Endodermal cell (in vitro differentiated cells): Measurements from ENCODE around the gene RBM4. TPM values are rescaled to one million over a fixed set of nuclear protein-coding genes. Genes with fewer than 3 reads are reported as not detected.

ENCODE experiments used
- DNase-seq: peaks from one replicate; pipeline ENCODE4 v3.0.0-alpha.2; 2017
- H3K27ac ChIP-seq: 2 replicates; pipeline ENCODE4 v1.5.1; 2013; ENCODE audit warnings: mild to moderate bottlenecking, low read depth, low read length, moderate library complexity
- H3K27me3 ChIP-seq: 2 replicates; pipeline ENCODE4 v1.6.1; 2013; ENCODE audit warnings: mild to moderate bottlenecking, low read length, moderate library complexity; ENCODE audit not compliant: insufficient read depth, control insufficient read depth, poor library complexity, severe bottlenecking
- H3K36me3 ChIP-seq: 2 replicates; pipeline ENCODE4 v1.7.0; 2013; ENCODE audit warnings: mild to moderate bottlenecking, low read length, moderate library complexity; ENCODE audit not compliant: control insufficient read depth, insufficient read depth
- H3K4me1 ChIP-seq: one replicate; pipeline ENCODE4 v1.7.0; 2013; ENCODE audit warnings: low read length; ENCODE audit not compliant: control insufficient read depth, insufficient read depth
- H3K4me3 ChIP-seq: 2 replicates; pipeline ENCODE4 v1.5.1; 2013; ENCODE audit warnings: mild to moderate bottlenecking, low read length, moderate library complexity
- H3K9ac ChIP-seq: 2 replicates; pipeline ENCODE4 v1.6.1; 2013; ENCODE audit warnings: mild to moderate bottlenecking, low read length, moderate library complexity; ENCODE audit not compliant: poor library complexity, severe bottlenecking; ENCODE audit errors: extremely low read depth
- H3K9me3 ChIP-seq: 2 replicates; pipeline ENCODE4 v1.6.1; 2013; ENCODE audit warnings: mild to moderate bottlenecking, low read length, moderate library complexity; ENCODE audit not compliant: control insufficient read depth
- H3K27ac Mint-ChIP-seq: 2 replicates; pipeline ENCODE4 v1.8.0; 2020; ENCODE audit warnings: mixed read lengths
- H3K27me3 Mint-ChIP-seq: 2 replicates; pipeline ENCODE4 v1.8.0; 2021; ENCODE audit warnings: mild to moderate bottlenecking, mixed read lengths; ENCODE audit not compliant: insufficient read depth
- H3K36me3 Mint-ChIP-seq: 2 replicates; pipeline ENCODE4 v1.8.0; 2020; ENCODE audit warnings: low read depth, mixed read lengths
- H3K4me1 Mint-ChIP-seq: 2 replicates; pipeline ENCODE4 v1.8.0; 2020; ENCODE audit warnings: mixed read lengths
- H3K4me3 Mint-ChIP-seq: 2 replicates; pipeline ENCODE4 v1.8.0; 2020; ENCODE audit warnings: mild to moderate bottlenecking, moderate library complexity, mixed read lengths
- H3K9me3 Mint-ChIP-seq: 2 replicates; pipeline ENCODE4 v1.8.0; 2020; ENCODE audit warnings: mild to moderate bottlenecking, mixed read lengths
- WGBS, 2 experiments: methylation state at CpG; one replicate each; pipeline versions ENCODE4 v1.1.5 to v1.1.7; 2013; ENCODE audit warnings: missing lambda C conversion rate in 2 of 2, mixed read lengths in 1 of 2; ENCODE audit not compliant: insufficient coverage in 1 of 2, insufficient read length in 1 of 2; 5-methylcytosine and 5-hydroxymethylcytosine counted together
- total RNA-seq, 2 donors: library from RNA; stranded (reverse); fragmentation: NEBNext Ultra II Directional in 1 of 2; extraction: Animal tissue kit (Norgen Biotek cat#: 25700) in 1 of 2; gene quantifications; 2 replicates in 1 of 2; 3 replicates in 1 of 2; pipeline ENCODE4 v1.2.1, GENCODE V29; 2021
- TF ChIP-seq, protein P1 (sequence below): fragments of 200-600 bp; sonication (generic); conservative IDR thresholded peaks from 2 replicates; pipeline ENCODE4 v1.5.0; 2021; ENCODE audit warnings: antibody characterized with exemption, mild to moderate bottlenecking

The RBM4 gene
- total RNA-seq, 2 donors from 2014 or later, result 151 to 191 TPM

DNA sequence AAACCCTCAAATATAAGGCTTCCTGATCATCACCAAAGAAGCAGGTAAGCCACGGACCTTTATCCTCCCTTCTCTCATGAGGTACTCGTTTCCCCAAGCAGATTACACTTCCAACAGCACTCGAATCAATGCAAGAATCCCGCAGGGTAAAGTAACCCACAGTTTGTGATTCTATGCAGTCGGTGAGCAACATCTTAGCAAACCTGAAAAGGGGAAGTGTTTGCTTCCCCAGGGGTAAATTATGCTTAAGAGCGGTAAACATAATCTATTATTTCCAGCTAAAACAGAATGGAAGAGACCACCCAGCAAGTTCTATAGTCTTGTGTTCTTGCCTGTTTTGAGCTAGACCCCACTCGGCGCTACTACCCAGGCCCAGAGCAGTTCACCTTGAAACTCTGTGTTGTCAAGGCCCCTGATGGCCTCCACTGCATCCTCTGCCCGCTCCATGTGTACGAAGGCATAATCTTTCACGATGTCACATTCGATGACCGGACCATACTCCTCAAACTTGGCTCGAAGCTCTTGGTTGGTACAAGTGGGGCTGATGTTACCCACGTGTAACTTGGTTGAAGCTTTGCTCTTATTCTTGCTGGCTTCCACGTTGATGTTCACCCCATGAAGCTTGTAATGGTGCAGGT is 37.9 kb downstream of the RBM4 start:
- DNase-seq, result no peak
- Histone ChIP-seq H3K36me3 (peaks cover 26% of the 10 kb centered on the region), H3K27me3 (no peaks in the 10 kb centered on the region), H3K9ac (no peak overlapping the region), H3K27ac (no peak overlapping the region), H3K4me1 (no peaks in the 10 kb centered on the region), H3K9me3 (no peaks in the 10 kb centered on the region), H3K4me3 (peak overlapping the region; percentile 97)
- H3K27me3 Mint-ChIP-seq, result no peaks in the 10 kb centered on the region
- TF ChIP-seq, protein P1, sequence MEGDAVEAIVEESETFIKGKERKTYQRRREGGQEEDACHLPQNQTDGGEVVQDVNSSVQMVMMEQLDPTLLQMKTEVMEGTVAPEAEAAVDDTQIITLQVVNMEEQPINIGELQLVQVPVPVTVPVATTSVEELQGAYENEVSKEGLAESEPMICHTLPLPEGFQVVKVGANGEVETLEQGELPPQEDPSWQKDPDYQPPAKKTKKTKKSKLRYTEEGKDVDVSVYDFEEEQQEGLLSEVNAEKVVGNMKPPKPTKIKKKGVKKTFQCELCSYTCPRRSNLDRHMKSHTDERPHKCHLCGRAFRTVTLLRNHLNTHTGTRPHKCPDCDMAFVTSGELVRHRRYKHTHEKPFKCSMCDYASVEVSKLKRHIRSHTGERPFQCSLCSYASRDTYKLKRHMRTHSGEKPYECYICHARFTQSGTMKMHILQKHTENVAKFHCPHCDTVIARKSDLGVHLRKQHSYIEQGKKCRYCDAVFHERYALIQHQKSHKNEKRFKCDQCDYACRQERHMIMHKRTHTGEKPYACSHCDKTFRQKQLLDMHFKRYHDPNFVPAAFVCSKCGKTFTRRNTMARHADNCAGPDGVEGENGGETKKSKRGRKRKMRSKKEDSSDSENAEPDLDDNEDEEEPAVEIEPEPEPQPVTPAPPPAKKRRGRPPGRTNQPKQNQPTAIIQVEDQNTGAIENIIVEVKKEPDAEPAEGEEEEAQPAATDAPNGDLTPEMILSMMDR, result no peak
- H3K4me3 Mint-ChIP-seq, result peak overlapping the region; percentile 88
- H3K9me3 Mint-ChIP-seq, result no peaks in the 10 kb centered on the region
- peaks cover 21% of the 10 kb centered on the region for H3K36me3 Mint-ChIP-seq
- peak overlapping the region; percentile 50 for H3K27ac Mint-ChIP-seq
- peaks cover 29% of the 10 kb centered on the region for H3K4me1 Mint-ChIP-seq
- 91 to 96% methylated on average over 9 to 16 of the region's 16 CpGs for WGBS, 2 experiments

DNA sequence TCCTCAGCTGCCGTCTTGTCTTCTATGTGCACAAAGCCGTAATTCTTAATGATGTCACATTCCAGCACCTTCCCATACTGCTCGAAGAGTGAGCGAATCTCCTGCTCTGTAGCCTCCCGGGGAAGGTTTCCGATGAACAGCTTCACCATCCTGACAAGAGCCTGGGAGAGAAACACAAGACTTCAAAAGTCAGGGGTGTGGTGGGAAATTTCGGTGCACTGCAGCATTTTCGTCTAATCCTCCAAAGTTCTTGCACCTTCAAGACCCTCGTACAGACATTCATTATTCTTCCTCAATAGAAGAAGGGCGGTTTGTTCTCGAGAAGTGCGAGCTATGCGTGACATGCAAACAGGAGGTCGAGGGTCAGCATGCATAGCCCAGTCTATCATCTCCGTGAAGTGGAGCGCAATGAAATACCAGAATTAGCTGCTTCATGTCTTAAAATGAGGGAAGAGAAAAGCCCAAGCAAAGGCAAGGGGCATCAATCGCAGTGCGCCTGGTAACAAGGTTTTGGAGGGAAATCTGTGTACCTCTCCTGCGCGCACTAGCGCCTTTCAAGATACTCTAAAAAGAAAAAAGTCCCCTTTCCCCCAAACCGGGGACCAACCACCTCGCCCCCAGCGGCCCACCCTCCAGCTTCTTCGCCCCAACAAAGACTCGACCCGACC is 38.6 kb downstream of the RBM4 start:
- no peaks in the 10 kb centered on the region for H3K9me3 Mint-ChIP-seq
- Histone ChIP-seq H3K27ac (peak overlapping the region; percentile 99), H3K9me3 (no peaks in the 10 kb centered on the region), H3K4me3 (peak overlapping the region; percentile 97), H3K27me3 (no peaks in the 10 kb centered on the region), H3K4me1 (no peaks in the 10 kb centered on the region), H3K9ac (peak overlapping the region; percentile 77), H3K36me3 (peaks cover 26% of the 10 kb centered on the region)
- H3K27ac Mint-ChIP-seq, result peak overlapping the region; percentile 99
- H3K27me3 Mint-ChIP-seq, result no peaks in the 10 kb centered on the region
- H3K36me3 Mint-ChIP-seq, result peaks cover 21% of the 10 kb centered on the region
- no peak for DNase-seq
- peaks cover 29% of the 10 kb centered on the region for H3K4me1 Mint-ChIP-seq
- WGBS, 2 experiments, result 26 to 29% methylated on average over 9 to 25 of the region's 27 CpGs
- peak overlapping the region; percentile 88 for H3K4me3 Mint-ChIP-seq
- TF ChIP-seq, protein P1, result no peak

DNA sequence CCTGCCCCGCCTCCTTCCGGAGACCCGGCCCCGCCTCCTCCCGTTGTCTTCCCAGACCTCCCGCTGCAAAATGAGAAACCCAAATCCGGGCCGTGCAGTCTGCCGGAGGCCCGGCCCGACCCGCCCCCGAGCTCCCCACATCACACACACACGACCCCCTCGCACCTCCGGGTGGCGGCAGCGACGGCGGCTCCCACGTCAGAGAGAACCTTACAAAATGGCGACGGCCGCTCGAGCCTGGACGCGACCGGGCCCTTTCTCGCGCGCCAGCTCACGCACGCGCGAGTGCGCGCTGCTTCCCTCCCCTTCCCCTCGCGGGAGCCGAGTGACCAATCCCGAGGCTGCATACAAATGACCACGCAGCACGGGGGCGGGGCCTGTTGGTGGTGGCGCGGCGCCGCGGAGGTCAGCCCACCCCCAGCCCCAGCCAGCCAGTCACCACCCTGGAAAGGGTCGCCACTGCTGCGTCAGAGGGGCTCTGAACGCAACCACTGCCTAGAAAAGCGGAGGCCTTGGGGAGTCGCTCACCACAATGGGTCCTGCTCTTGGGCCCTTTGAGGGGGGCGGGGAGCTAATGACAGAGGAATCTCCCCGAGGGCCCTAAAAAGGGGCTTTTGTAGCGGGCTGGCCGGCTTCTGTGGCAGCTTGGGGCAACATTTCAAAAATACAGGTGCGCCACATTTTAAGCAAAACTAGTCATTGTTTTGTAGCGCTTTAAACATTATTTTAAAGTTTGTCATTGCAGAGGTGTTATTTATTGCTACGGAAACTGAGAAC is 39.3 kb downstream of the RBM4 start, which contains the start of gene RBM4B:
Gene RBM4B (minus strand): TSS at position 289 of the 777 bp plus-strand sequence. CDS start 808 bp downstream, outside the sequence.
- Histone ChIP-seq H3K9ac (peak within 1 kb of the TSS; percentile 77), H3K36me3 (peaks cover 26% of the 10 kb centered on the region), H3K4me1 (no peaks in the 10 kb centered on the region), H3K9me3 (no peaks in the 10 kb centered on the region), H3K27ac (peak within 1 kb of the TSS; percentile 99), H3K4me3 (peak within 1 kb of the TSS; percentile 97), H3K27me3 (no peaks in the 10 kb centered on the region)
- DNase-seq, result peak; percentile 99
- TF ChIP-seq, protein P1, result no peak
- peak within 1 kb of the TSS; percentile 88 for H3K4me3 Mint-ChIP-seq
- no peaks in the 10 kb centered on the region for H3K27me3 Mint-ChIP-seq
- peak within 1 kb of the TSS; percentile 99 for H3K27ac Mint-ChIP-seq
- 1 to 4% methylated on average over 29 to 61 of the region's 61 CpGs for WGBS, 2 experiments
- peaks cover 29% of the 10 kb centered on the region for H3K4me1 Mint-ChIP-seq
- no peaks in the 10 kb centered on the region for H3K9me3 Mint-ChIP-seq
- peaks cover 20% of the 10 kb centered on the region for H3K36me3 Mint-ChIP-seq
